ENCODE data around the gene RTKN.
"Not testable (repeated sequence)": the region's sequence is repeated elsewhere in the genome, so short reads cannot be mapped to it uniquely, and the experiment has no call there.

Gene RTKN

GRCh38 chr2:74441690-74442482 is at the start of gene RTKN:
RTKN (minus strand) TSS chr2:74441937; CDS start chr2:74441816, 121 bp downstream.
- no peak for DNase-seq

- no peak for DNase-seq
Observed at GRCh38 chr2:74489906-74490305, 48.2 kb upstream of the RTKN start.

- DNase-seq = no peak
Observed at GRCh38 chr2:74488643-74489481, 47.1 kb upstream of the RTKN start.

- DNase-seq = no peak
Observed at GRCh38 chr2:74486141-74486540, 44.4 kb upstream of the RTKN start.

GRCh38 chr2:74483675-74484164 is 42.0 kb upstream of the RTKN start:
- not testable (repeated sequence) for DNase-seq

GRCh38 chr2:74482801-74483674 is 41.3 kb upstream of the RTKN start, which contains the start of the genes CCDC142 and TTC31:
CCDC142 (minus strand) TSS chr2:74482998; CDS start chr2:74482837, 161 bp downstream.
TTC31 (plus strand) TSS chr2:74483081; CDS start chr2:74483096, 15 bp downstream.
- peak; percentile 94 for DNase-seq

GRCh38 chr2:74481961-74482800 is 40.4 kb upstream of the RTKN start:
- DNase-seq = peak; percentile 38

GRCh38 chr2:74481431-74481830 is 39.7 kb upstream of the RTKN start:
- DNase-seq = no peak

GRCh38 chr2:74474899-74475298 is 33.2 kb upstream of the RTKN start:
- DNase-seq = peak; percentile 12

GRCh38 chr2:74474481-74474880 is 32.7 kb upstream of the RTKN start:
- DNase-seq = no peak

GRCh38 chr2:74472945-74473258 is 31.2 kb upstream of the RTKN start:
- no peak for DNase-seq

- peak; percentile 94 for DNase-seq
Observed at GRCh38 chr2:74472086-74472944, 30.6 kb upstream of the RTKN start, which contains the start of gene MRPL53. MRPL53 (minus strand) TSS chr2:74472680; CDS start chr2:74472660, 20 bp downstream.

GRCh38 chr2:74471332-74472065 is 29.8 kb upstream of the RTKN start:
- DNase-seq = no peak

GRCh38 chr2:74470742-74471141 is 29.0 kb upstream of the RTKN start:
- not testable (repeated sequence) for DNase-seq

- no peak for DNase-seq
Observed at GRCh38 chr2:74464406-74464805, 22.7 kb upstream of the RTKN start.

- no peak for DNase-seq
Observed at GRCh38 chr2:74462786-74463105, 21.0 kb upstream of the RTKN start.

- no peak for DNase-seq
Observed at GRCh38 chr2:74462054-74462785, 20.5 kb upstream of the RTKN start.

GRCh38 chr2:74461187-74462053 is 19.7 kb upstream of the RTKN start:
- DNase-seq = no peak
